ENCODE measurements around the gene AARSD1.
"Not testable (repeated sequence)": the region's sequence is repeated elsewhere in the genome, so short reads cannot be mapped to it uniquely, and the experiment has no call there.

Gene AARSD1

GRCh38 chr17:42980766-42981397 lies 16.6 kb upstream of the AARSD1 start:
- no peak for DNase-seq (ENCODE audit: low read depth in 2 of 2)

GRCh38 chr17:42980274-42980765 lies 16.1 kb upstream of the AARSD1 start, which contains the start of gene RUNDC1:
Gene RUNDC1 (plus strand): TSS chr17:42980565. CDS start chr17:42980577, 12 bp downstream.
- DNase-seq (ENCODE audit: low read depth in 2 of 2), result peak; percentile 59 to 63

- DNase-seq (ENCODE audit: low read depth in 2 of 2), result no peak
Measured at GRCh38 chr17:42979511-42980273, 15.4 kb upstream of the AARSD1 start, which contains the start of gene PTGES3L. Gene PTGES3L (minus strand): TSS chr17:42980080. CDS start chr17:42980053, 27 bp downstream.

- not testable (repeated sequence) for DNase-seq (ENCODE audit: low read depth in 2 of 2)
Measured at GRCh38 chr17:42975701-42976100, 11.4 kb upstream of the AARSD1 start.

- no peak for DNase-seq (ENCODE audit: low read depth in 2 of 2)
Measured at GRCh38 chr17:42975265-42975664, 11.0 kb upstream of the AARSD1 start.

- DNase-seq (ENCODE audit: low read depth in 2 of 2), result not testable (repeated sequence)
Measured at GRCh38 chr17:42973323-42973722, 9.1 kb upstream of the AARSD1 start.

- DNase-seq (ENCODE audit: low read depth in 2 of 2), result no peak
Measured at GRCh38 chr17:42971589-42971988, 7.3 kb upstream of the AARSD1 start.

- DNase-seq (ENCODE audit: low read depth in 2 of 2), result no peak
Measured at GRCh38 chr17:42969001-42969581, 4.8 kb upstream of the AARSD1 start.

- no peak for DNase-seq (ENCODE audit: low read depth in 2 of 2)
Measured at GRCh38 chr17:42967925-42968324, 3.7 kb upstream of the AARSD1 start.

GRCh38 chr17:42953669-42954068 lies 10.6 kb downstream of the AARSD1 start:
- no peak for DNase-seq (ENCODE audit: low read depth in 2 of 2)

GRCh38 chr17:42950044-42950783 lies 14.0 kb downstream of the AARSD1 start:
- DNase-seq (ENCODE audit: low read depth in 2 of 2), result no peak

- no peak for DNase-seq (ENCODE audit: low read depth in 2 of 2)
Measured at GRCh38 chr17:42946812-42947211, 17.4 kb downstream of the AARSD1 start.

GRCh38 chr17:42944211-42944610 lies 20.0 kb downstream of the AARSD1 start:
- no peak for DNase-seq (ENCODE audit: low read depth in 2 of 2)

GRCh38 chr17:42937712-42938596 lies 26.3 kb downstream of the AARSD1 start:
- DNase-seq (ENCODE audit: low read depth in 2 of 2), result peak; percentile 14 to 18

GRCh38 chr17:42929497-42929844 lies 34.8 kb downstream of the AARSD1 start:
- DNase-seq (ENCODE audit: low read depth in 2 of 2), result no peak

- peak; percentile 32 to 41 for DNase-seq (ENCODE audit: low read depth in 2 of 2)
Measured at GRCh38 chr17:42928714-42929496, 35.3 kb downstream of the AARSD1 start.

GRCh38 chr17:42924891-42925290 lies 39.4 kb downstream of the AARSD1 start:
- DNase-seq (ENCODE audit: low read depth in 2 of 2), result no peak

GRCh38 chr17:42923472-42923871 lies 40.8 kb downstream of the AARSD1 start:
- not testable (repeated sequence) for DNase-seq (ENCODE audit: low read depth in 2 of 2)

GRCh38 chr17:42922294-42922693 lies 42.0 kb downstream of the AARSD1 start:
- no peak for DNase-seq (ENCODE audit: low read depth in 2 of 2)

- no peak for DNase-seq (ENCODE audit: low read depth in 2 of 2)
Measured at GRCh38 chr17:42920922-42921321, 43.3 kb downstream of the AARSD1 start.

Measured in fibroblast of skin of left quadriceps (primary cell).